GM23338 (cell line): Measurements from ENCODE around the gene MYO15B. TPM values are rescaled to one million over a fixed set of nuclear protein-coding genes. Genes with fewer than 3 reads are reported as not detected.

Experiments
- ATAC-seq: fragments of 200-7000 bp; cut with Tn5 transposase; 3 replicates; pipeline ENCODE4 v1.9.1; 2020
- DNase-seq: peaks from one replicate; pipeline ENCODE4 v3.0.0-alpha.2; 2015; ENCODE audit warnings: low spot score
- H2AFZ ChIP-seq: fragments of 200-600 bp; sonication (generic); 2 replicates; pipeline ENCODE4 v1.8.0; 2016; ENCODE audit warnings: antibody characterized with exemption, mild to moderate bottlenecking, moderate library complexity
- H3F3A ChIP-seq: fragments of 200-600 bp; sonication (generic); replicated peaks from 2 replicates; pipeline ENCODE4 v1.8.0; 2017; ENCODE audit warnings: antibody characterized with exemption, mixed run types, low read depth
- H3K27ac ChIP-seq: fragments of 200-600 bp; sonication (generic); 2 replicates; pipeline ENCODE4 v1.6.1; 2016; ENCODE audit warnings: low read depth
- H3K27me3 ChIP-seq: fragments of 200-600 bp; sonication (generic); 2 replicates; pipeline ENCODE4 v1.8.0; 2016; ENCODE audit warnings: mild to moderate bottlenecking, mixed run types, moderate library complexity; ENCODE audit not compliant: insufficient read depth
- H3K36me3 ChIP-seq: fragments of 200-600 bp; sonication (generic); 2 replicates; pipeline ENCODE4 v1.8.0; 2016; ENCODE audit warnings: mild to moderate bottlenecking; ENCODE audit not compliant: insufficient read depth
- H3K4me1 ChIP-seq: fragments of 200-600 bp; sonication (generic); 2 replicates; pipeline ENCODE4 v1.8.0; 2016; ENCODE audit warnings: mild to moderate bottlenecking, moderate library complexity; ENCODE audit not compliant: insufficient read depth
- H3K4me2 ChIP-seq: fragments of 200-600 bp; sonication (generic); 2 replicates; pipeline ENCODE4 v1.7.1; 2017; ENCODE audit warnings: mixed run types
- H3K4me3 ChIP-seq: fragments of 200-600 bp; sonication (generic); 2 replicates; pipeline ENCODE4 v1.6.1; 2016; ENCODE audit warnings: mixed run types
- H3K79me2 ChIP-seq: fragments of 200-600 bp; sonication (generic); replicated peaks from 2 replicates; pipeline ENCODE4 v1.8.0; 2017; ENCODE audit warnings: mild to moderate bottlenecking; ENCODE audit not compliant: insufficient read depth
- H3K9me2 ChIP-seq: fragments of 200-600 bp; sonication (generic); 2 replicates; pipeline ENCODE4 v1.8.0; 2017; ENCODE audit not compliant: insufficient read depth
- H4K20me1 ChIP-seq: fragments of 200-600 bp; sonication (generic); replicated peaks from 2 replicates; pipeline ENCODE4 v1.8.0; 2017; ENCODE audit warnings: mild to moderate bottlenecking; ENCODE audit not compliant: insufficient read depth
- H3K27ac Mint-ChIP-seq: 2 replicates; pipeline ENCODE4 v1.8.0; 2020; ENCODE audit warnings: inconsistent platforms, mild to moderate bottlenecking, moderate library complexity, mixed read lengths
- H3K27me3 Mint-ChIP-seq: 3 replicates; pipeline ENCODE4 v1.8.0; 2022; ENCODE audit warnings: low read depth, mild to moderate bottlenecking, moderate library complexity, mixed read lengths, inconsistent platforms; ENCODE audit not compliant: insufficient read depth, poor library complexity
- H3K36me3 Mint-ChIP-seq: 3 replicates; pipeline ENCODE4 v1.8.0; 2021; ENCODE audit warnings: low read depth, mild to moderate bottlenecking, inconsistent platforms, moderate library complexity, mixed read lengths
- H3K4me1 Mint-ChIP-seq: 3 replicates; pipeline ENCODE4 v1.8.0; 2020; ENCODE audit warnings: mild to moderate bottlenecking, inconsistent platforms, mixed read lengths
- H3K4me3 Mint-ChIP-seq: 3 replicates; pipeline ENCODE4 v1.8.0; 2021; ENCODE audit warnings: moderate library complexity, mild to moderate bottlenecking, inconsistent platforms, mixed read lengths
- H3K9me3 Mint-ChIP-seq: 3 replicates; pipeline ENCODE4 v1.8.0; 2020; ENCODE audit warnings: moderate library complexity, mild to moderate bottlenecking, inconsistent platforms, mixed read lengths
- CREB1 ChIP-seq: fragments of 250-450 bp; sonication (Bioruptor Pico); IDR thresholded peaks from 2 replicates; pipeline ENCODE4 v1.5.0; 2020; ENCODE audit warnings: low read depth, mild to moderate bottlenecking, moderate library complexity
- EZH2 ChIP-seq: fragments of 200-600 bp; sonication (generic); IDR thresholded peaks from one replicate; pipeline ENCODE4 v1.8.0; 2017; ENCODE audit warnings: antibody characterized with exemption, mild to moderate bottlenecking, low read depth; ENCODE audit not compliant: unreplicated experiment
- EZH2phosphoT487 ChIP-seq: fragments of 200-600 bp; sonication (generic); IDR thresholded peaks from one replicate; pipeline ENCODE4 v1.8.1; 2018; ENCODE audit warnings: antibody characterized with exemption; ENCODE audit not compliant: unreplicated experiment
- NANOG ChIP-seq: IDR thresholded peaks from 2 replicates; pipeline ENCODE4 v1.6.1; 2016; ENCODE audit warnings: antibody characterized with exemption, borderline replicate concordance
- STAT1 ChIP-seq: IDR thresholded peaks from one replicate; pipeline ENCODE4 v1.6.1; 2016; ENCODE audit warnings: antibody characterized with exemption; ENCODE audit not compliant: unreplicated experiment
- polyA plus RNA-seq: library from polyadenylated mRNA; unstranded; fragments of >200 nt; fragmentation: Nextera tagmentation; extraction: Ambion mirVana; gene quantifications from 2 replicates; pipeline ENCODE4 v1.2.1, GENCODE V29; 2016
- total RNA-seq: library from RNA; depleted of rRNA; stranded (reverse); fragments of >200 nt; shearing (Covaris generic); gene quantifications from 2 replicates; pipeline ENCODE4 v1.2.3, GENCODE V29; 2014
- TF ChIP-seq, protein P1 (sequence below): fragments of 250-450 bp; sonication (Bioruptor Pico); IDR thresholded peaks from 2 replicates; pipeline ENCODE4 v1.5.0; 2020; ENCODE audit warnings: mild to moderate bottlenecking, moderate library complexity
- TF ChIP-seq, protein P2 (sequence below): IDR thresholded peaks from 2 replicates; pipeline ENCODE4 v1.6.1; 2016; ENCODE audit warnings: antibody characterized with exemption

Gene MYO15B
- total and polyA plus RNA-seq, 2 experiments from 2014 or later, result 6.6 to 12.4 TPM

DNA sequence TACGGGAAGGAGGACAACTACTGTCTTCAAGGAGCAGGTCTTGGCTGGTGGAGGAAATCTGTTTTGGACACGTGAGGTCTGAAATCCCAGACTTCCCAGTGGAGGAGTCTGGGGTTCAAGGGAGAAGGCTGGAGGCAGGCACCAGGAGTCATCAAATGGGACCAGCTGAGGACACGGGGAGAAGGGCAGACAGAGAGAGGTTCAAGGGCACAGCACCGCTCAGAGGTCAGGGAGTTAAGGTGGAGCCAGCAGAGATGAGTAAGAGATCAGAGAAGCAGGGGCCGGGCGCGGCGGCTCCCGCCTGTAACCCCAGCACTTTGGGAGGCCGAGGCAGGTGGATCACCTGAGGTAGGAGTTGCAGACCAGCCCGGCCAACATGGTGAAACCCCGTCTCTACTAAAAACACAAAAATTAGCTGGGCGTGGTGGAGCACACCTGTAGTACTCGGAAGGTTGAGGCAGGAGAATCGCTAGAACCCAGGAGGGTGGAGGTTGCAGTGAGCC lies 35.2 kb downstream of the MYO15B start (continued):
- TF ChIP-seq, protein P1, sequence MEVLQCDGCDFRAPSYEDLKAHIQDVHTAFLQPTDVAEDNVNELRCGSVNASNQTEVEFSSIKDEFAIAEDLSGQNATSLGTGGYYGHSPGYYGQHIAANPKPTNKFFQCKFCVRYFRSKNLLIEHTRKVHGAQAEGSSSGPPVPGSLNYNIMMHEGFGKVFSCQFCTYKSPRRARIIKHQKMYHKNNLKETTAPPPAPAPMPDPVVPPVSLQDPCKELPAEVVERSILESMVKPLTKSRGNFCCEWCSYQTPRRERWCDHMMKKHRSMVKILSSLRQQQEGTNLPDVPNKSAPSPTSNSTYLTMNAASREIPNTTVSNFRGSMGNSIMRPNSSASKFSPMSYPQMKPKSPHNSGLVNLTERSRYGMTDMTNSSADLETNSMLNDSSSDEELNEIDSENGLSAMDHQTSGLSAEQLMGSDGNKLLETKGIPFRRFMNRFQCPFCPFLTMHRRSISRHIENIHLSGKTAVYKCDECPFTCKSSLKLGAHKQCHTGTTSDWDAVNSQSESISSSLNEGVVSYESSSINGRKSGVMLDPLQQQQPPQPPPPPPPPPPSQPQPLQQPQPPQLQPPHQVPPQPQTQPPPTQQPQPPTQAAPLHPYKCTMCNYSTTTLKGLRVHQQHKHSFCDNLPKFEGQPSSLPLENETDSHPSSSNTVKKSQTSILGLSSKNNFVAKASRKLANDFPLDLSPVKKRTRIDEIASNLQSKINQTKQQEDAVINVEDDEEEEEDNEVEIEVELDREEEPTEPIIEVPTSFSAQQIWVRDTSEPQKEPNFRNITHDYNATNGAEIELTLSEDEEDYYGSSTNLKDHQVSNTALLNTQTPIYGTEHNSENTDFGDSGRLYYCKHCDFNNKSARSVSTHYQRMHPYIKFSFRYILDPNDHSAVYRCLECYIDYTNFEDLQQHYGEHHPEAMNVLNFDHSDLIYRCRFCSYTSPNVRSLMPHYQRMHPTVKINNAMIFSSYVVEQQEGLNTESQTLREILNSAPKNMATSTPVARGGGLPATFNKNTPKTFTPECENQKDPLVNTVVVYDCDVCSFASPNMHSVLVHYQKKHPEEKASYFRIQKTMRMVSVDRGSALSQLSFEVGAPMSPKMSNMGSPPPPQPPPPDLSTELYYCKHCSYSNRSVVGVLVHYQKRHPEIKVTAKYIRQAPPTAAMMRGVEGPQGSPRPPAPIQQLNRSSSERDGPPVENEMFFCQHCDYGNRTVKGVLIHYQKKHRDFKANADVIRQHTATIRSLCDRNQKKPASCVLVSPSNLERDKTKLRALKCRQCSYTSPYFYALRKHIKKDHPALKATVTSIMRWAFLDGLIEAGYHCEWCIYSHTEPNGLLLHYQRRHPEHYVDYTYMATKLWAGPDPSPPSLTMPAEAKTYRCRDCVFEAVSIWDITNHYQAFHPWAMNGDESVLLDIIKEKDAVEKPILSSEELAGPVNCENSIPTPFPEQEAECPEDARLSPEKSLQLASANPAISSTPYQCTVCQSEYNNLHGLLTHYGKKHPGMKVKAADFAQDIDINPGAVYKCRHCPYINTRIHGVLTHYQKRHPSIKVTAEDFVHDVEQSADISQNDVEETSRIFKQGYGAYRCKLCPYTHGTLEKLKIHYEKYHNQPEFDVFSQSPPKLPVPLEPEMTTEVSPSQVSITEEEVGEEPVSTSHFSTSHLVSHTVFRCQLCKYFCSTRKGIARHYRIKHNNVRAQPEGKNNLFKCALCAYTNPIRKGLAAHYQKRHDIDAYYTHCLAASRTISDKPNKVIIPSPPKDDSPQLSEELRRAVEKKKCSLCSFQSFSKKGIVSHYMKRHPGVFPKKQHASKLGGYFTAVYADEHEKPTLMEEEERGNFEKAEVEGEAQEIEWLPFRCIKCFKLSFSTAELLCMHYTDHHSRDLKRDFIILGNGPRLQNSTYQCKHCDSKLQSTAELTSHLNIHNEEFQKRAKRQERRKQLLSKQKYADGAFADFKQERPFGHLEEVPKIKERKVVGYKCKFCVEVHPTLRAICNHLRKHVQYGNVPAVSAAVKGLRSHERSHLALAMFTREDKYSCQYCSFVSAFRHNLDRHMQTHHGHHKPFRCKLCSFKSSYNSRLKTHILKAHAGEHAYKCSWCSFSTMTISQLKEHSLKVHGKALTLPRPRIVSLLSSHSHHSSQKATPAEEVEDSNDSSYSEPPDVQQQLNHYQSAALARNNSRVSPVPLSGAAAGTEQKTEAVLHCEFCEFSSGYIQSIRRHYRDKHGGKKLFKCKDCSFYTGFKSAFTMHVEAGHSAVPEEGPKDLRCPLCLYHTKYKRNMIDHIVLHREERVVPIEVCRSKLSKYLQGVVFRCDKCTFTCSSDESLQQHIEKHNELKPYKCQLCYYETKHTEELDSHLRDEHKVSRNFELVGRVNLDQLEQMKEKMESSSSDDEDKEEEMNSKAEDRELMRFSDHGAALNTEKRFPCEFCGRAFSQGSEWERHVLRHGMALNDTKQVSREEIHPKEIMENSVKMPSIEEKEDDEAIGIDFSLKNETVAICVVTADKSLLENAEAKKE (CRISPR knock-in tag), result no peak
- TF ChIP-seq CREB1 (CRISPR knock-in tag), result no peak
- no peak for TF ChIP-seq EZH2
- no peak for TF ChIP-seq EZH2phosphoT487
- TF ChIP-seq STAT1, result no peak
- TF ChIP-seq, protein P2, sequence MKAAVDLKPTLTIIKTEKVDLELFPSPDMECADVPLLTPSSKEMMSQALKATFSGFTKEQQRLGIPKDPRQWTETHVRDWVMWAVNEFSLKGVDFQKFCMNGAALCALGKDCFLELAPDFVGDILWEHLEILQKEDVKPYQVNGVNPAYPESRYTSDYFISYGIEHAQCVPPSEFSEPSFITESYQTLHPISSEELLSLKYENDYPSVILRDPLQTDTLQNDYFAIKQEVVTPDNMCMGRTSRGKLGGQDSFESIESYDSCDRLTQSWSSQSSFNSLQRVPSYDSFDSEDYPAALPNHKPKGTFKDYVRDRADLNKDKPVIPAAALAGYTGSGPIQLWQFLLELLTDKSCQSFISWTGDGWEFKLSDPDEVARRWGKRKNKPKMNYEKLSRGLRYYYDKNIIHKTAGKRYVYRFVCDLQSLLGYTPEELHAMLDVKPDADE, result no peak

- Mint-ChIP-seq H3K36me3 (no peaks in the 10 kb centered on the region), H3K4me1 (peaks cover 3% of the 10 kb centered on the region; the same call in 1 of the 3 replicates), H3K27me3 (peaks cover 27% of the 10 kb centered on the region), H3K4me3 (no peak overlapping the region), H3K9me3 (no peaks in the 10 kb centered on the region; the same call in 2 of the 3 replicates), H3K27ac (no peak overlapping the region)
- Histone ChIP-seq H3K9me2 (no peaks in the 10 kb centered on the region), H3K79me2 (no peaks in the 10 kb centered on the region), H3K27me3 (no peaks in the 10 kb centered on the region), H2AFZ (no peak overlapping the region), H3K4me1 (no peaks in the 10 kb centered on the region), H3F3A (no peaks in the 10 kb centered on the region), H3K4me2 (no peak overlapping the region), H3K36me3 (no peaks in the 10 kb centered on the region; the same call in 1 of the 2 replicates), H3K4me3 (no peak overlapping the region), H4K20me1 (no peaks in the 10 kb centered on the region), H3K27ac (no peak overlapping the region)
- ATAC-seq, result no peak
- no peak for DNase-seq
- TF ChIP-seq EZH2, result no peak
- TF ChIP-seq, protein P2, result no peak
- TF ChIP-seq NANOG, result no peak
Measured at GRCh38 chr17:75623386-75623785, 35.8 kb downstream of the MYO15B start.
